ENCODE data around the gene RCL1. TPM values are rescaled to one million over a fixed set of nuclear protein-coding genes. Genes with fewer than 3 reads are reported as not detected.

RCL1 gene
- total RNA-seq, 2 experiments from 2014 or later, result 24.5 to 28.6 TPM

GRCh38 chr9:4799033-4799430 is 6.3 kb downstream of the RCL1 start:
- Mint-ChIP-seq H3K27ac (no peak overlapping the region), H3K4me1 (ENCODE audit: low read depth) (peaks cover 55% of the 10 kb centered on the region), H3K27me3 (no peaks in the 10 kb centered on the region), H3K36me3 (ENCODE audit: low read depth) (peaks cover 37% of the 10 kb centered on the region), H3K9me3 (peaks cover 5% of the 10 kb centered on the region), H3K4me3 (no peak overlapping the region)
- ATAC-seq (no peak), DNase-seq (no peak)
- ChIA-PET POLR2A (no interaction called here), CTCF (no interaction called here)
- no peak for TF ChIP-seq CTCF (IDR thresholded peaks at IDR 0.05)
- intact Hi-C loops (cut with micrococcal nuclease), result no loop called here

- no peak for TF ChIP-seq CTCF (IDR thresholded peaks at IDR 0.05)
- CTCF ChIA-PET, result no interaction called here
- intact Hi-C loops (cut with micrococcal nuclease), result no loop called here
- no peak overlapping the region for H3K4me3 Mint-ChIP-seq
- H3K36me3 Mint-ChIP-seq (ENCODE audit: low read depth), result peaks cover 36% of the 10 kb centered on the region
- H3K27me3 Mint-ChIP-seq, result no peaks in the 10 kb centered on the region
- DNase-seq (no peak), ATAC-seq (no peak)
- no peak overlapping the region for H3K27ac Mint-ChIP-seq
- POLR2A ChIA-PET, result no interaction called here
- peaks cover 5% of the 10 kb centered on the region for H3K9me3 Mint-ChIP-seq
- peaks cover 47% of the 10 kb centered on the region for H3K4me1 Mint-ChIP-seq (ENCODE audit: low read depth)
These were observed 7.0 kb downstream of the RCL1 start for GRCh38 chr9:4799775-4800174.

GRCh38 chr9:4801156-4801555 is 8.4 kb downstream of the RCL1 start:
- no peak overlapping the region for H3K27ac Mint-ChIP-seq
- peaks cover 40% of the 10 kb centered on the region for H3K4me1 Mint-ChIP-seq (ENCODE audit: low read depth)
- CTCF ChIA-PET, result no interaction called here

GRCh38 chr9:4803670-4804530 is 11.2 kb downstream of the RCL1 start:
- POLR2A ChIA-PET, result interaction anchor here (0.6 to 3.0 kb wide), 2 partner anchors 10 to 185 kb away, joined by 4 to 12 read pairs; partner anchors contain the start of gene RCL1

More at GRCh38 chr9:4801156-4801555, 8.4 kb downstream of the RCL1 start:
- TF ChIP-seq CTCF (IDR thresholded peaks at IDR 0.05), result no peak
- DNase-seq (no peak), ATAC-seq (no peak)
- intact Hi-C loops (cut with micrococcal nuclease), result no loop called here
- H3K4me3 Mint-ChIP-seq, result no peak overlapping the region
- peaks cover 11% of the 10 kb centered on the region for H3K9me3 Mint-ChIP-seq
- no peaks in the 10 kb centered on the region for H3K27me3 Mint-ChIP-seq
- H3K36me3 Mint-ChIP-seq (ENCODE audit: low read depth), result peaks cover 41% of the 10 kb centered on the region
- POLR2A ChIA-PET, result no interaction called here

More at GRCh38 chr9:4803670-4804530, 11.2 kb downstream of the RCL1 start:
- intact Hi-C loops (cut with micrococcal nuclease), result no loop called here
- Mint-ChIP-seq H3K27ac (peak overlapping the region; percentile 25), H3K4me1 (ENCODE audit: low read depth) (peaks cover 37% of the 10 kb centered on the region), H3K4me3 (no peak overlapping the region), H3K27me3 (no peaks in the 10 kb centered on the region), H3K36me3 (ENCODE audit: low read depth) (peaks cover 53% of the 10 kb centered on the region), H3K9me3 (peaks cover 26% of the 10 kb centered on the region)
- DNase-seq (no peak), ATAC-seq (no peak)
- no peak for TF ChIP-seq CTCF (IDR thresholded peaks at IDR 0.05)
- CTCF ChIA-PET, result no interaction called here

Measured in activated CD8-positive, alpha-beta T cell treated with anti-CD3 and anti-CD28 coated beads for 36 hours (primary cell).